ENCODE results near the gene SSC5D.

Gene SSC5D

DNA sequence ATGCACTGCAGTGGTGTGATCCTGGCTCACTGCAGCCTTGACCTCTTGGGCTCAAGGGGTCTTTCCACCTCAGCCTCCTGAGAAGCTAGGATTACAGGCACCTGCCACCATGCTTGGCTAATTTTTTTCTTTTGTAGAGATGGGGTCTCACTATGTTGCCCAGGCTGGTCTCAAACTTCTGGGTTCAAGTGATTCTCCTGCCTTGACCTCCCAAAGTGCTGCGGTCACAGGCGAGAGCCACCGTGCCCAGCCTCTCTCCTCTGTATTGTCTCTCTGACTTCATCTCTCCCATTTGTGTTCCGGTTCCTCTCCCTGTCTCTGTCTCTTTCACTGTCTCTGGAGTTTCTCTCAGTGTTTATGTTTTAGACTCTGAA is 22.0 kb upstream of the SSC5D start:
- Histone ChIP-seq H3K9ac (ENCODE audit: low read depth, low read length, poor library complexity, severe bottlenecking) (no peak overlapping the region), H4K20me1 (ENCODE audit: insufficient read depth, low read length, poor library complexity, severe bottlenecking) (no peaks in the 10 kb centered on the region), H3K4me3 (ENCODE audit: low read length, poor library complexity, severe bottlenecking) (no peak overlapping the region), H3K27me3 (ENCODE audit: insufficient read depth, low read length, poor library complexity, severe bottlenecking) (peaks cover 1% of the 10 kb centered on the region), H2AFZ (ENCODE audit: low read length) (no peak overlapping the region), H3K4me1 (ENCODE audit: insufficient read depth, low read length, poor library complexity, severe bottlenecking) (peaks cover 6% of the 10 kb centered on the region), H3K4me2 (ENCODE audit: low read depth, low read length, poor library complexity, severe bottlenecking) (no peak overlapping the region), H3K9me2 (replicated peaks; ENCODE audit: low read depth, low read length) (no peaks in the 10 kb centered on the region), H3F3A (ENCODE audit: low read depth) (no peaks in the 10 kb centered on the region), H3K36me3 (ENCODE audit: insufficient read depth, low read length) (no peaks in the 10 kb centered on the region), H3K79me2 (ENCODE audit: insufficient read depth, low read length) (peaks cover 1% of the 10 kb centered on the region), H3K9me3 (ENCODE audit: insufficient read depth, low read depth, low read length) (no peaks in the 10 kb centered on the region)
- no peak for TF ChIP-seq EZH2phosphoT487 (IDR thresholded peaks at IDR 0.05; ENCODE audit: borderline replicate concordance)
- TF ChIP-seq, protein P1, sequence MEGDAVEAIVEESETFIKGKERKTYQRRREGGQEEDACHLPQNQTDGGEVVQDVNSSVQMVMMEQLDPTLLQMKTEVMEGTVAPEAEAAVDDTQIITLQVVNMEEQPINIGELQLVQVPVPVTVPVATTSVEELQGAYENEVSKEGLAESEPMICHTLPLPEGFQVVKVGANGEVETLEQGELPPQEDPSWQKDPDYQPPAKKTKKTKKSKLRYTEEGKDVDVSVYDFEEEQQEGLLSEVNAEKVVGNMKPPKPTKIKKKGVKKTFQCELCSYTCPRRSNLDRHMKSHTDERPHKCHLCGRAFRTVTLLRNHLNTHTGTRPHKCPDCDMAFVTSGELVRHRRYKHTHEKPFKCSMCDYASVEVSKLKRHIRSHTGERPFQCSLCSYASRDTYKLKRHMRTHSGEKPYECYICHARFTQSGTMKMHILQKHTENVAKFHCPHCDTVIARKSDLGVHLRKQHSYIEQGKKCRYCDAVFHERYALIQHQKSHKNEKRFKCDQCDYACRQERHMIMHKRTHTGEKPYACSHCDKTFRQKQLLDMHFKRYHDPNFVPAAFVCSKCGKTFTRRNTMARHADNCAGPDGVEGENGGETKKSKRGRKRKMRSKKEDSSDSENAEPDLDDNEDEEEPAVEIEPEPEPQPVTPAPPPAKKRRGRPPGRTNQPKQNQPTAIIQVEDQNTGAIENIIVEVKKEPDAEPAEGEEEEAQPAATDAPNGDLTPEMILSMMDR (conservative IDR thresholded peaks at IDR 0.05; ENCODE audit: low read length) = no peak

DNA sequence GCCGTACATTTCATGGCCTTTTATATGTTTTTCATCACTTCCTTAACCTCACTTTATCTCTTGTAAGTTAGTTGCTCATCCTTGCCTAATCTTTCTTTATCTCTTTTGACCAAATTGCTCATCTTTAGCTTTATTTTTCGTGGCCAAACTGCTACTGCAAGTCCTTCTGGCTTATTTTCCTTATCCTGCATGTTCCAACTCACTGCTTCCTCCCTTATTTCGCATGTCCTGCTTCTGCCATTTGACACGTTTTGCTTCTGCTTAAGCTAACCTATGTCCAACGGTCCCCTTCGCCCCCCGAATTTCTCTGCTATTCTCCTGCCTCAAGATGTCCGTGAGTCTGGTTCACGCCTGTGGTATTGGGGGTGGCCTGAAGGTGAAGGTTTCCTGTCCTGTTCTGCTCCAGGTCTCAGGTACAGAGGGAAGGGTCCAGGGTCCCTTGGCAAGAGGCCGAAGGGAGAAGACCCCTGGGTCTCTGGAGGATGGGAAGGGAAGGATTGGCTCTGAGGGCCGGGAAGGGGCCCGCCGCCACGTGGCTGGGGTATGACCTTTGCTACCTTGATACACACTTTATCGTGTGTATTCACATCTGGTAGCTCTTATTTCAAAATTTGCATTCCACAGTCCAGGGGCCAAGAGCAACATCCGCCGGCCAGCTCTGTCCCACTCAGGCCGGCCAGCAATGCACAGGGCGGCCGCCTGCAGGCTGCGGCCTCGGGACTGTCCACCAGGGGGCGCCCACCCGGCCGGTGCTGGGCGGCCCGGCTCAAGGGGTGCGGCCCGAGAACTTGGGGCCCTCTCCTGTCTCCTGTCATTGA is 20.8 kb upstream of the SSC5D start:
- Histone ChIP-seq H3K36me3 (ENCODE audit: insufficient read depth, low read length) (no peaks in the 10 kb centered on the region), H3K4me3 (ENCODE audit: low read length, poor library complexity, severe bottlenecking) (no peak overlapping the region), H3K79me2 (ENCODE audit: insufficient read depth, low read length) (no peaks in the 10 kb centered on the region), H3K9me2 (replicated peaks; ENCODE audit: low read depth, low read length) (no peaks in the 10 kb centered on the region), H3K27me3 (ENCODE audit: insufficient read depth, low read length, poor library complexity, severe bottlenecking) (no peaks in the 10 kb centered on the region), H3K9ac (ENCODE audit: low read depth, low read length, poor library complexity, severe bottlenecking) (no peak overlapping the region), H3F3A (ENCODE audit: low read depth) (no peaks in the 10 kb centered on the region), H2AFZ (ENCODE audit: low read length) (peak overlapping the region; percentile 77), H3K4me1 (ENCODE audit: insufficient read depth, low read length, poor library complexity, severe bottlenecking) (peaks cover 2% of the 10 kb centered on the region), H3K9me3 (ENCODE audit: insufficient read depth, low read depth, low read length) (no peaks in the 10 kb centered on the region), H4K20me1 (ENCODE audit: insufficient read depth, low read length, poor library complexity, severe bottlenecking) (no peaks in the 10 kb centered on the region), H3K4me2 (ENCODE audit: low read depth, low read length, poor library complexity, severe bottlenecking) (no peak overlapping the region)
- no peak for TF ChIP-seq EZH2phosphoT487 (IDR thresholded peaks at IDR 0.05; ENCODE audit: borderline replicate concordance)
- TF ChIP-seq, protein P1 (conservative IDR thresholded peaks at IDR 0.05; ENCODE audit: low read length) = peak; percentile 98

DNA sequence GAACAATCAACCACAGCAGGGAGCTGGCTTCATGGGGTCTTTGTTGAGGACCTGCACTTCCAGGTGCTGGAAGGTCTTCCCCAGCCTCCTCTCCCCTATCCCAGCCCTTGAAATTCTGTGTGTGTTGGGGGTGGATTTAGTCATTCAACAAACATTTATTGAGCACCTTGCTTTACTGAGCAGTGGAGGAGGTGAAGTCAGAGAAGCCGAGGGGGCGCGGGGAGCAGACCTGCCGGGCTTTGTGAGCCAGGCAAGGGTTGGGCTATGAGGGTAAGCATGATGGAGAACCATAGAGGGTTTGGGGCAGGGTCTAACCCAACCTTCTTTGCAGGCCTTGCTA is 20.2 kb upstream of the SSC5D start:
- no peaks in the 10 kb centered on the region for H3K36me3 ChIP-seq (ENCODE audit: insufficient read depth, low read length)
- H3K27me3 ChIP-seq (ENCODE audit: insufficient read depth, low read length, poor library complexity, severe bottlenecking) = no peaks in the 10 kb centered on the region
- H3K9ac ChIP-seq (ENCODE audit: low read depth, low read length, poor library complexity, severe bottlenecking) = no peak overlapping the region
- no peak overlapping the region for H3K4me2 ChIP-seq (ENCODE audit: low read depth, low read length, poor library complexity, severe bottlenecking)
- H4K20me1 ChIP-seq (ENCODE audit: insufficient read depth, low read length, poor library complexity, severe bottlenecking) = no peaks in the 10 kb centered on the region
- H3K4me1 ChIP-seq (ENCODE audit: insufficient read depth, low read length, poor library complexity, severe bottlenecking) = no peaks in the 10 kb centered on the region
- peak overlapping the region; percentile 77 for H2AFZ ChIP-seq (ENCODE audit: low read length)
- TF ChIP-seq, protein P1 (conservative IDR thresholded peaks at IDR 0.05; ENCODE audit: low read length) = peak; percentile 17; the same call in 1 of the 2 replicates
- TF ChIP-seq EZH2phosphoT487 (IDR thresholded peaks at IDR 0.05; ENCODE audit: borderline replicate concordance) = no peak
- no peaks in the 10 kb centered on the region for H3K9me3 ChIP-seq (ENCODE audit: insufficient read depth, low read depth, low read length)
- no peaks in the 10 kb centered on the region for H3F3A ChIP-seq (ENCODE audit: low read depth)
- no peaks in the 10 kb centered on the region for H3K9me2 ChIP-seq (replicated peaks; ENCODE audit: low read depth, low read length)
- no peaks in the 10 kb centered on the region for H3K79me2 ChIP-seq (ENCODE audit: insufficient read depth, low read length)
- no peak overlapping the region for H3K4me3 ChIP-seq (ENCODE audit: low read length, poor library complexity, severe bottlenecking)

All from Loucy (cell line).